B cell (primary cell): ENCODE results near the gene MTRF1. TPM values are rescaled to one million over a fixed set of nuclear protein-coding genes. Genes with fewer than 3 reads are reported as not detected.

Experiments
- ATAC-seq: fragments of 200-7000 bp; cut with Tn5 transposase; one replicate; pipeline ENCODE4 v1.10.0; 2021; ENCODE audit warnings: low read depth, mild to moderate bottlenecking, moderate number of reproducible peaks, moderate library complexity
- CTCF ChIA-PET: fragments of 350-600 bp; sonication (Branson Sonifier 250); formaldehyde crosslinking; loops from one replicate; lab custom pipeline; 2021; ENCODE audit warnings: antibody characterized with exemption, inconsistent platforms; lab: Charles Lee
- POLR2A ChIA-PET: fragments of 350-600 bp; sonication (Branson Sonifier 250); formaldehyde crosslinking; loops from one replicate; lab custom pipeline; 2021; ENCODE audit warnings: antibody characterized with exemption; lab: Charles Lee
- DNase-seq: peaks from one replicate; pipeline ENCODE4 v3.0.0; 2013
- H2AFZ ChIP-seq: 2 replicates; pipeline ENCODE4 v1.6.1; 2012; ENCODE audit warnings: mild to moderate bottlenecking, low read depth, low read length; ENCODE audit not compliant: insufficient read depth, poor library complexity, severe bottlenecking
- H3K27ac ChIP-seq, 2 donors: 1 replicate in 1 of 2; 2 replicates in 1 of 2; pipeline ENCODE4 v1.5.1; 2012 to 2013; ENCODE audit warnings: low read length in 2 of 2, mild to moderate bottlenecking in 2 of 2, moderate library complexity in 1 of 2
- H3K27me3 ChIP-seq, 4 experiments: fragments of 200-600 bp in 1 of 4; sonication (generic) in 1 of 4; replicated peaks in 1 of 4; 1 replicate in 2 of 4; 2 replicates in 2 of 4; pipeline versions ENCODE4 v1.6.1 to v1.7.0; 2013 to 2016; ENCODE audit warnings: low read length in 3 of 4, mild to moderate bottlenecking in 2 of 4, mixed read lengths in 1 of 4, moderate library complexity in 1 of 4; ENCODE audit not compliant: insufficient read depth in 4 of 4, control insufficient read depth in 3 of 4; ENCODE audit errors: control extremely low read depth in 1 of 4
- H3K36me3 ChIP-seq, 2 experiments: replicated peaks in 1 of 2; 1 replicate in 1 of 2; 2 replicates in 1 of 2; pipeline versions ENCODE4 v1.6.1 to v1.7.1; 2013; ENCODE audit warnings: low read length in 1 of 2; ENCODE audit not compliant: insufficient read depth in 2 of 2, control insufficient read depth in 1 of 2; ENCODE audit errors: control extremely low read depth in 1 of 2, extremely low read depth in 1 of 2
- H3K4me1 ChIP-seq, 2 donors: fragments of 200-600 bp in 1 of 2; sonication (generic) in 1 of 2; 1 replicate in 1 of 2; 2 replicates in 1 of 2; pipeline versions ENCODE4 v1.5.1 to v1.6.1; 2013 to 2017; ENCODE audit warnings: low read length in 2 of 2; ENCODE audit not compliant: control insufficient read depth in 2 of 2, insufficient read depth in 2 of 2
- H3K4me2 ChIP-seq: replicated peaks from 2 replicates; pipeline ENCODE3; 2012; ENCODE audit warnings: mild to moderate bottlenecking, low read depth, low read length; ENCODE audit not compliant: poor library complexity, severe bottlenecking
- H3K4me3 ChIP-seq, 5 experiments: fragments of 200-600 bp in 1 of 5; sonication (generic) in 1 of 5; 1 replicate in 3 of 5; 2 replicates in 2 of 5; pipeline versions ENCODE4 v1.5.1 to v1.7.0; 2011 to 2016; ENCODE audit warnings: low read length in 4 of 5, mild to moderate bottlenecking in 4 of 5, low read depth in 2 of 5, control low read depth in 1 of 5, moderate library complexity in 1 of 5; ENCODE audit not compliant: insufficient read depth in 1 of 5; ENCODE audit errors: control extremely low read depth in 1 of 5, extremely low read depth in 1 of 5
- H3K79me2 ChIP-seq: fragments of 200-600 bp; sonication (generic); one replicate; pipeline ENCODE4 v1.6.0; 2016; ENCODE audit warnings: low read length; ENCODE audit not compliant: control insufficient read depth, insufficient read depth
- H3K9ac ChIP-seq: fragments of 200-600 bp; sonication (generic); 2 replicates; pipeline ENCODE4 v1.6.1; 2017; ENCODE audit warnings: mild to moderate bottlenecking, low read length, moderate library complexity
- H3K9me3 ChIP-seq, 3 donors: one replicate each; pipeline versions ENCODE4 v1.6.1 to v1.7.1; 2013; ENCODE audit warnings: low read length in 2 of 3; ENCODE audit not compliant: control insufficient read depth in 2 of 3, insufficient read depth in 1 of 3; ENCODE audit errors: control extremely low read depth in 1 of 3
- H4K20me1 ChIP-seq: 2 replicates; pipeline ENCODE4 v1.6.0; 2012; ENCODE audit warnings: mild to moderate bottlenecking, low read length; ENCODE audit not compliant: insufficient read depth, control insufficient read depth, poor library complexity, severe bottlenecking
- H3K27ac Mint-ChIP-seq: one replicate; pipeline ENCODE4 v1.8.0; 2021; ENCODE audit warnings: mixed read lengths
- H3K27me3 Mint-ChIP-seq: one replicate; pipeline ENCODE4 v1.8.0; 2021; ENCODE audit warnings: mixed read lengths
- H3K4me1 Mint-ChIP-seq: one replicate; pipeline ENCODE4 v1.8.0; 2021; ENCODE audit warnings: mixed read lengths
- H3K4me3 Mint-ChIP-seq: one replicate; pipeline ENCODE4 v1.8.0; 2021; ENCODE audit warnings: mixed read lengths
- H3K9me3 Mint-ChIP-seq: one replicate; pipeline ENCODE4 v1.8.0; 2022; ENCODE audit warnings: mixed read lengths; ENCODE audit not compliant: insufficient read depth
- CTCF ChIP-seq: fragments of 200-600 bp; IDR thresholded peaks from one replicate; pipeline ENCODE4 v1.8.0; 2022; ENCODE audit warnings: antibody characterized with exemption, mild to moderate bottlenecking
- EZH2 ChIP-seq: IDR thresholded peaks from 2 replicates; pipeline ENCODE4 v1.6.1; 2012; ENCODE audit warnings: borderline replicate concordance, low read depth, mild to moderate bottlenecking, moderate library complexity, low read length; ENCODE audit not compliant: insufficient read depth, poor library complexity, severe bottlenecking
- WGBS: methylation state at CpG from one replicate; pipeline ENCODE4 v1.1.5; 2013; ENCODE audit warnings: missing lambda C conversion rate; ENCODE audit not compliant: insufficient coverage; 5-methylcytosine and 5-hydroxymethylcytosine counted together
- intact Hi-C: fragments of 100-400 bp; cut with micrococcal nuclease; formaldehyde crosslinking; loops from one replicate; pipeline ENCODE4 v1.10.0; 2022
- polyA plus RNA-seq: library from polyadenylated mRNA; depleted of rRNA; stranded (reverse); fragments of >200 nt; gene quantifications from 2 replicates; pipeline ENCODE4 v1.2.3, GENCODE V29; 2012
- total RNA-seq, 2 donors: library from RNA; stranded (reverse); fragments of 120-200 nt in 1 of 2; gene quantifications; 1 replicate in 1 of 2; 2 replicates in 1 of 2; pipeline versions ENCODE4 v1.2.3 to v1.2.4, GENCODE V29; 2013 to 2022

MTRF1 gene
- total and polyA plus RNA-seq, 2 donors (not counting 1 experiment from before 2014, with no cell fraction given) = 24.4 to 36.0 TPM

GRCh38 chr13:41271456-41272285 is 8.3 kb upstream of the MTRF1 start:
- CTCF ChIA-PET = interaction anchor here (1.3 kb wide), 1 partner anchor 49 kb away, joined by 3 read pairs; no protein-coding TSS in a partner anchor
- H3K79me2 ChIP-seq = no peaks in the 10 kb centered on the region
- peaks cover 7 to 14% of the 10 kb centered on the region in 2 donors for H3K4me1 ChIP-seq
- POLR2A ChIA-PET = interaction anchor here (0.5 kb wide), 1 partner anchor 10 kb away, joined by 3 read pairs; no protein-coding TSS in a partner anchor
- TF ChIP-seq EZH2 (no peak), CTCF (no peak)
- H3K9ac ChIP-seq = no peak overlapping the region
- H4K20me1 ChIP-seq = no peaks in the 10 kb centered on the region
- ATAC-seq (no peak), DNase-seq (peak; percentile 25)
- H3K27ac ChIP-seq = no peak overlapping the region
- Mint-ChIP-seq H3K9me3 (peaks cover 2% of the 10 kb centered on the region), H3K27me3 (no peaks in the 10 kb centered on the region), H3K27ac (peak overlapping the region; percentile 70), H3K4me1 (peaks cover 9% of the 10 kb centered on the region), H3K4me3 (no peak overlapping the region)
- H2AFZ ChIP-seq = peak overlapping the region; percentile 47
- peaks cover 0 to 11% (median 11%) of the 10 kb centered on the region in 3 donors for H3K9me3 ChIP-seq
- no peak overlapping the region for H3K4me2 ChIP-seq
- H3K27me3 ChIP-seq = no peaks in the 10 kb centered on the region
- WGBS = 80% methylated on average over 4 of the region's 6 CpGs
- no peak overlapping the region for H3K4me3 ChIP-seq
- intact Hi-C loops = no loop called here
- no peaks in the 10 kb centered on the region for H3K36me3 ChIP-seq

GRCh38 chr13:41268764-41269163 is 5.4 kb upstream of the MTRF1 start:
- CTCF ChIA-PET = no interaction called here
- POLR2A ChIA-PET = no interaction called here
- intact Hi-C loops = no loop called here
- Histone ChIP-seq H2AFZ (no peak overlapping the region), H3K36me3 (no peaks in the 10 kb centered on the region), H3K27ac (no peak overlapping the region), H3K27me3 (no peaks in the 10 kb centered on the region), H3K79me2 (no peaks in the 10 kb centered on the region), H3K9ac (no peak overlapping the region), H3K9me3 (peaks cover 0 to 17% (median 11%) of the 10 kb centered on the region in 3 donors), H3K4me3 (no peak overlapping the region), H3K4me2 (no peak overlapping the region), H3K4me1 (peaks cover 7 to 14% of the 10 kb centered on the region in 2 donors), H4K20me1 (no peaks in the 10 kb centered on the region)
- H3K27me3 Mint-ChIP-seq = no peaks in the 10 kb centered on the region
- peaks cover 5% of the 10 kb centered on the region for H3K9me3 Mint-ChIP-seq
- no peak overlapping the region for H3K4me3 Mint-ChIP-seq
- DNase-seq = peak; percentile 22
- WGBS = no CpG with 5 or more reads among the region's 1 CpG
- no peak overlapping the region for H3K27ac Mint-ChIP-seq
- peaks cover 9% of the 10 kb centered on the region for H3K4me1 Mint-ChIP-seq
- ATAC-seq = no peak
- TF ChIP-seq CTCF (no peak), EZH2 (no peak)
